GM08714 (cell line): Measurements from ENCODE around the gene HIPK2.

ENCODE experiments used
- H3K4me3 ChIP-seq: fragments of 200-500 bp; sonication (Bioruptor generic); 2 replicates; pipeline ENCODE4 v1.5.1; 2014; ENCODE audit warnings: mild to moderate bottlenecking, low read length, inconsistent platforms
- ZNF274 ChIP-seq: IDR thresholded peaks from 2 replicates; pipeline ENCODE4 v1.6.1; 2012; ENCODE audit warnings: mild to moderate bottlenecking, low read depth, low read length

HIPK2 gene

GRCh38 chr7:139739863-139740597 is 37.8 kb downstream of the HIPK2 start:
- no peak overlapping the region for H3K4me3 ChIP-seq
- TF ChIP-seq ZNF274 = no peak

- no peak for TF ChIP-seq ZNF274
- no peak overlapping the region for H3K4me3 ChIP-seq
Measured at GRCh38 chr7:139738772-139739171, 39.0 kb downstream of the HIPK2 start.

DNA sequence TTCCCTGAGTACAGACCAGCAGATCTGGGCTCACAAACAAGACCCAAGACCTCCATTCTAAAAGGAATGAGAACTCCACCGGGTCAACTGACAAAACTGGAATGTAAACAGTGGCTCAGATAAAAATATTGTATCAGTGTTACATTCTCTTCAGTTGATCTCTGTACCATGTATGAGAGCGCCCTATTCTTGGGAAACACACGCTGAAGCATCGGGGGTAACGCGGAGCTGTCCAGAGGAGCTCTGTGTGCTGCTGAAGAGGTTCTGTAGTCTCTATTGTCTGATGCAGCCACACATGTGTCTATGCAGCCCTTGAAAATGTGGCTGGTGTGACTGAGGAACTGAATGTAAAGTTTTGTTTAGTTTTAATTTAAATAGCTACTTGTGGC is 39.7 kb downstream of the HIPK2 start:
- no peak overlapping the region for H3K4me3 ChIP-seq
- TF ChIP-seq ZNF274 = no peak

DNA sequence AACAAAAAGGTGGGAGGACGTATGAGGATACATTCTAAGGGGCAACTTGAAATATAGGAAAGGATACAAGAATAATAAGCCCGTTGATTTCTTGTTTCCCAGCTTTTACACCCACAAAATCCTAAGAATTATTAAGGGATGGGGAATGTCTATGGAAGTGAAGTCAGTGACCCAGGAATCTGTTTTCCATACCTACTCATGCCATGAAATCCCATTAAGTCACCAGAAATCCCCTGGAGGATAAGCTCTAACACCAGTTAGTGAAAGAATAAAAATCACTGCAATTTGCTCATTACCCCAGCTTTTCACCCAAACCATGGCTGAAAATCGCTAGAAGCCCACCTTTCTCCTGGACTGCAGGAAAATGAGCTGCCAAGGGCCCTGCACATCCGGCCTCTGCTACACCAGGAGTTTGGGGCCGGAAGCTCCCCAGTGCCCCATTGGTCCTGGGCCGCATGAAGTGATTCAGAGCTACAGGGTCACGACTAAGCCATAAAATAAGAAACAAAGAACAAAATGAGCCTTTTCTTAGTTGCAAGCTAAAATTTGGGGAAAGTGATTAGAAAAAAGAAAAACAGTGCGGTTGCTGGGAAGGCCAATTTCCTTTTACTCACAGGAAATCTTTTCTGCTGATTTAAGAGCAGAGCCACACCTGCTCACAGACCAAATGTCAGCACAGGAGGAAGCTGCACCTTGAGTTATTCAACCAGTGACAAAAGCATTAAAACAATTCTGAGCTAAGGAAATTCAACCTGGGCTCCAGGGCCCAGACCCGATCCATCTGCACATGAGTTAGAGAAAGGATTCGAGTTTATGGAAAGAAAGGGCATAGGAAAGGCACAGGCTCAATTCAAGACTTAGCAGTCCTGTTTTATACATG is 40.3 kb downstream of the HIPK2 start:
- H3K4me3 ChIP-seq = no peak overlapping the region
- no peak for TF ChIP-seq ZNF274

DNA sequence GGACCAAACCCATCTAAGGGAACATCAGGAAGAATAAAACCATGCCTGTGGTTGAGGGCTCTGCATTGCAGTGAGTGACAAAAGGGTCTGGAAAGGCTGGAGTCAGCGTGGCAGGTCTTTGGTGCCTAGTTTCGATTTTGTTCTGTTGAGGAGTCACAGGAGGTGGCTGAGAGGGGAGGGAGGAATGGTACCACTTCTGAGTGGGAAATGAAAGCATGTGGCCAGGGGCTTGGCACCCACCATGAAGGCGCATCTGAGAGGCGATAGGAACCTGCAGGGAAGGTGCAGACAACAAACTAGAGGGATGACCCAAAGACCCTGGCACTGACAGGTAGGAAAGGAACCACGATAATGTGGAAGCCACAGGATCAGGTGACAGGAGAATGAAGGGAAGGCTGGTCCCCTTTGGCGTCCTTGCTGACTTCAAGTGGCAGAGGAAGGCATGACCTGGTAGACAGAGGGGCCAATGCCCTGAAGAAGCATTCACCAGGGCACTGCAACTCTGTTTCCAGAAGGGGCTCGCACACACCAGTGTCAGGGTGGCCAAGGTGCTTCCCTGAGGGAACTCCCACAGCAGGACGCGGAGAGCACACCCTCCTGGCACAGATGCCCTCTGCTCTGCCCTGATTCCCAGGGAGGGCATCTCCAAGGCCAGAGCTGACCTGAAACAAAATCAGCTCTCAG is 41.7 kb downstream of the HIPK2 start:
- H3K4me3 ChIP-seq = no peak overlapping the region
- TF ChIP-seq ZNF274 = no peak

GRCh38 chr7:139735466-139735865 is 42.3 kb downstream of the HIPK2 start:
- TF ChIP-seq ZNF274 = no peak
- no peak overlapping the region for H3K4me3 ChIP-seq

GRCh38 chr7:139734395-139734794 is 43.4 kb downstream of the HIPK2 start:
- H3K4me3 ChIP-seq = no peak overlapping the region

DNA sequence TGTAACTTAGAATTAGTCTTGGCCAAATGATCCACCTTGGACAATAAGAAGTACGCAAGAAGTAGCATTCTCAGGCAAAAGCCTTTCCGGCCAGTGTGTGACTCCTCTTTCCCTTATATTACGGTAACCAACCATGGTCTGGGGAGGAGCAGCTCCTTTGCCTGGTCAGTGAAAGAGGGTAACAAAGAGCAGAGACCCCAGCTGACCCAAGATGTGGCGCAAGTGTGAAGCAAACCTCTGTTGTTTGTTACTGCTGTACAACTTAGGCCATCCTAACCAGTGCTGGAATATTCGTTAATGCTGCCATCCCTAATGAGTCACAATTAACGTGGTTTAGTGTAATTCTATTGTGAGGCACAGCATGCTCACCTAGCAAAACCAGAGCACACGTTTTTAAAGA is 44.0 kb downstream of the HIPK2 start:
- TF ChIP-seq ZNF274 = no peak
- H3K4me3 ChIP-seq = no peak overlapping the region

More at GRCh38 chr7:139734395-139734794, 43.4 kb downstream of the HIPK2 start:
- no peak for TF ChIP-seq ZNF274

DNA sequence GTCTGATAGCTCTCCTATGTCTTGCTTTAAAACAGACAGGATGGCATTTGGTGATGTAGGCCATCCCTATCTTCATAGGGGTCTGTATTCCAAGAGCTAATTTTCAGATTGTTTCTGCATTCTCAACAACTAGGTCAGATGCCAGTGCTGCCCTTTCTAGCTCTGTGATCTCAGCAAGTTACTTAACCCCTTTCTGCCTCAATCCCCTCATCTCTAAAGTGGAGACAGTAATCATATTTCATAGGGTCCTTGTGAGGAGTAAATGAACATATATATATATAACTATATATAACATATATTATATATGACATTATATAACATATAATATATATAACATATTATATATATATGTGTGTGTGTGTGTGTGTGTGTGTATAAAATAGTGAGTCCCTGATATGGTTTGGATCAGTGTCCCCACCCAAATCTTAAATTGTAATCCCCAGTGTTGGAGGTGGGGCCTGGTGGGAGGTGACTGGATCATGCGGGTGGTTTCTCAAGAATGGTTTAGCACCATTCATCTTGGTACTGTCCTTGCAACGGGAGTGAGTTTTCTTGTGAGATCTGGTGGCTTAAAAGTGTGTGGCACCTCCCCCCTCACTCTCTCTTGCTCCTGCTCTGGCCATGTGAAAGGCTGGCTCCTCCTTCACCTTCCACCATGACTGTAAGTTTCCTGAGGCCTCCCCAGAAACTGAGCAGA is 45.2 kb downstream of the HIPK2 start:
- no peak for TF ChIP-seq ZNF274
- no peak overlapping the region for H3K4me3 ChIP-seq

GRCh38 chr7:139731802-139732470 is 45.9 kb downstream of the HIPK2 start:
- H3K4me3 ChIP-seq = no peak overlapping the region
- TF ChIP-seq ZNF274 = no peak

GRCh38 chr7:139730746-139731612 is 46.8 kb downstream of the HIPK2 start:
- TF ChIP-seq ZNF274 = no peak
- no peak overlapping the region for H3K4me3 ChIP-seq

GRCh38 chr7:139728203-139728602 is 49.6 kb downstream of the HIPK2 start:
- TF ChIP-seq ZNF274 = no peak
- no peak overlapping the region for H3K4me3 ChIP-seq

GRCh38 chr7:139727151-139727705 is 50.6 kb downstream of the HIPK2 start:
- no peak overlapping the region for H3K4me3 ChIP-seq
- no peak for TF ChIP-seq ZNF274
